ENCODE data around the gene SSBP4. TPM values are rescaled to one million over a fixed set of nuclear protein-coding genes. Genes with fewer than 3 reads are reported as not detected.

SSBP4 gene
- total and polyA plus RNA-seq, 9 of the 15 experiments (the other 6 are each of a cell fraction or from before 2014, with no cell fraction given), result 1.1 to 189 (median 39.0) TPM

DNA sequence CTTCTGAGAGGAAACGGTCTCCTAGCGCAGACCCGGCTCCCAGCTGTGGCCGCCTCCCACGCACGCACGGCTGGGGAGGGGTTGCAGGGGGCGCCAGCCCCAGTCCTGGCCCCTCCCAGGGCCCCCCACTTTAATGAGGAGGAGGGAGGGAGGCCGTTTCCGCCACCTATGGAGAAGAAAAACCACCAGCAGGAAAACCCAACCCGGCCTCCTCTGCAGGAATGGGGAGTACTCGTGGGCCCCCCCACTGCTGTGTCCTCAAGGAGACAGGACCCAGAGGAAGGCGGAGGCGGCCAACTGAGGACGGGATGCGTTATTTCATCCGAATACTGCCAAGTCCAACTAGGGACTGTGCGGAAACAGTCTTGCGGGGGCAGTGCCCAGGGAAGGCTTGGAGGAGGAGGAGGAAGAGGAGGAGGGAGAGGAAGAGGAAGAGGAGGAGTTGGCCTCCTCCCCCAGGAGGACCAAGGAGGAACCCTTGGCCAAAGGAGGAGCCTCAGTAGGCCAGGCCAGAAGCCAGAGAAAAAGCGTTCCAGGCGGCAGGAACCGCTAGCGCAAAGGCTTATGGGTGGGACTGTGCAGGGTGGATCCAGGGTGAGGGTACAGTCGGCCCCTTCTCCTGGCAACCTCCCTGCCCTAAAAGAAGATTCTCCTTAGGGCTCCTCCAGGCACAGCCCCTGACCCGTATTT, 3.9 kb upstream of the SSBP4 start (continued):
- TF ChIP-seq MEF2A (IDR thresholded peaks at IDR 0.05; ENCODE audit: control insufficient read depth, low read depth, low read length) (no peak), GABPB1 (CRISPR knock-in tag; IDR thresholded peaks at IDR 0.05) (peak; percentile 35), CBFA2T3 (IDR thresholded peaks at IDR 0.05) (0 out of 2 replicates have a peak, but pooled peaks have one; percentile 12), SRSF9 (IDR thresholded peaks at IDR 0.05; ENCODE audit: borderline replicate concordance, low read depth, low read length) (no peak), ZNF75A (CRISPR knock-in tag; IDR thresholded peaks at IDR 0.05) (no peak), CHD2 (IDR thresholded peaks at IDR 0.05; ENCODE audit: low read depth, low read length) (0 out of 2 replicates have a peak, but pooled peaks have one; percentile 11), DACH1 (IDR thresholded peaks at IDR 0.05; ENCODE audit: partially characterized antibody) (peak; percentile 78)
- TF ChIP-seq, protein P1, sequence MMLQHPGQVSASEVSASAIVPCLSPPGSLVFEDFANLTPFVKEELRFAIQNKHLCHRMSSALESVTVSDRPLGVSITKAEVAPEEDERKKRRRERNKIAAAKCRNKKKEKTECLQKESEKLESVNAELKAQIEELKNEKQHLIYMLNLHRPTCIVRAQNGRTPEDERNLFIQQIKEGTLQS (IDR thresholded peaks at IDR 0.05), result no peak
- TF ChIP-seq, protein P1 (CRISPR knock-in tag; conservative IDR thresholded peaks at IDR 0.05), result no peak
- TF ChIP-seq, protein P2, sequence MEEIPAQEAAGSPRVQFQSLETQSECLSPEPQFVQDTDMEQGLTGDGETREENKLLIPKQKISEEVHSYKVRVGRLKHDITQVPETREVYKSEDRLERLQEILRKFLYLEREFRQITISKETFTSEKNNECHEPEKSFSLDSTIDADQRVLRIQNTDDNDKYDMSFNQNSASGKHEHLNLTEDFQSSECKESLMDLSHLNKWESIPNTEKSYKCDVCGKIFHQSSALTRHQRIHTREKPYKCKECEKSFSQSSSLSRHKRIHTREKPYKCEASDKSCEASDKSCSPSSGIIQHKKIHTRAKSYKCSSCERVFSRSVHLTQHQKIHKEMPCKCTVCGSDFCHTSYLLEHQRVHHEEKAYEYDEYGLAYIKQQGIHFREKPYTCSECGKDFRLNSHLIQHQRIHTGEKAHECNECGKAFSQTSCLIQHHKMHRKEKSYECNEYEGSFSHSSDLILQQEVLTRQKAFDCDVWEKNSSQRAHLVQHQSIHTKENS (CRISPR knock-in tag; IDR thresholded peaks at IDR 0.05), result no peak
- TF ChIP-seq, protein P3, sequence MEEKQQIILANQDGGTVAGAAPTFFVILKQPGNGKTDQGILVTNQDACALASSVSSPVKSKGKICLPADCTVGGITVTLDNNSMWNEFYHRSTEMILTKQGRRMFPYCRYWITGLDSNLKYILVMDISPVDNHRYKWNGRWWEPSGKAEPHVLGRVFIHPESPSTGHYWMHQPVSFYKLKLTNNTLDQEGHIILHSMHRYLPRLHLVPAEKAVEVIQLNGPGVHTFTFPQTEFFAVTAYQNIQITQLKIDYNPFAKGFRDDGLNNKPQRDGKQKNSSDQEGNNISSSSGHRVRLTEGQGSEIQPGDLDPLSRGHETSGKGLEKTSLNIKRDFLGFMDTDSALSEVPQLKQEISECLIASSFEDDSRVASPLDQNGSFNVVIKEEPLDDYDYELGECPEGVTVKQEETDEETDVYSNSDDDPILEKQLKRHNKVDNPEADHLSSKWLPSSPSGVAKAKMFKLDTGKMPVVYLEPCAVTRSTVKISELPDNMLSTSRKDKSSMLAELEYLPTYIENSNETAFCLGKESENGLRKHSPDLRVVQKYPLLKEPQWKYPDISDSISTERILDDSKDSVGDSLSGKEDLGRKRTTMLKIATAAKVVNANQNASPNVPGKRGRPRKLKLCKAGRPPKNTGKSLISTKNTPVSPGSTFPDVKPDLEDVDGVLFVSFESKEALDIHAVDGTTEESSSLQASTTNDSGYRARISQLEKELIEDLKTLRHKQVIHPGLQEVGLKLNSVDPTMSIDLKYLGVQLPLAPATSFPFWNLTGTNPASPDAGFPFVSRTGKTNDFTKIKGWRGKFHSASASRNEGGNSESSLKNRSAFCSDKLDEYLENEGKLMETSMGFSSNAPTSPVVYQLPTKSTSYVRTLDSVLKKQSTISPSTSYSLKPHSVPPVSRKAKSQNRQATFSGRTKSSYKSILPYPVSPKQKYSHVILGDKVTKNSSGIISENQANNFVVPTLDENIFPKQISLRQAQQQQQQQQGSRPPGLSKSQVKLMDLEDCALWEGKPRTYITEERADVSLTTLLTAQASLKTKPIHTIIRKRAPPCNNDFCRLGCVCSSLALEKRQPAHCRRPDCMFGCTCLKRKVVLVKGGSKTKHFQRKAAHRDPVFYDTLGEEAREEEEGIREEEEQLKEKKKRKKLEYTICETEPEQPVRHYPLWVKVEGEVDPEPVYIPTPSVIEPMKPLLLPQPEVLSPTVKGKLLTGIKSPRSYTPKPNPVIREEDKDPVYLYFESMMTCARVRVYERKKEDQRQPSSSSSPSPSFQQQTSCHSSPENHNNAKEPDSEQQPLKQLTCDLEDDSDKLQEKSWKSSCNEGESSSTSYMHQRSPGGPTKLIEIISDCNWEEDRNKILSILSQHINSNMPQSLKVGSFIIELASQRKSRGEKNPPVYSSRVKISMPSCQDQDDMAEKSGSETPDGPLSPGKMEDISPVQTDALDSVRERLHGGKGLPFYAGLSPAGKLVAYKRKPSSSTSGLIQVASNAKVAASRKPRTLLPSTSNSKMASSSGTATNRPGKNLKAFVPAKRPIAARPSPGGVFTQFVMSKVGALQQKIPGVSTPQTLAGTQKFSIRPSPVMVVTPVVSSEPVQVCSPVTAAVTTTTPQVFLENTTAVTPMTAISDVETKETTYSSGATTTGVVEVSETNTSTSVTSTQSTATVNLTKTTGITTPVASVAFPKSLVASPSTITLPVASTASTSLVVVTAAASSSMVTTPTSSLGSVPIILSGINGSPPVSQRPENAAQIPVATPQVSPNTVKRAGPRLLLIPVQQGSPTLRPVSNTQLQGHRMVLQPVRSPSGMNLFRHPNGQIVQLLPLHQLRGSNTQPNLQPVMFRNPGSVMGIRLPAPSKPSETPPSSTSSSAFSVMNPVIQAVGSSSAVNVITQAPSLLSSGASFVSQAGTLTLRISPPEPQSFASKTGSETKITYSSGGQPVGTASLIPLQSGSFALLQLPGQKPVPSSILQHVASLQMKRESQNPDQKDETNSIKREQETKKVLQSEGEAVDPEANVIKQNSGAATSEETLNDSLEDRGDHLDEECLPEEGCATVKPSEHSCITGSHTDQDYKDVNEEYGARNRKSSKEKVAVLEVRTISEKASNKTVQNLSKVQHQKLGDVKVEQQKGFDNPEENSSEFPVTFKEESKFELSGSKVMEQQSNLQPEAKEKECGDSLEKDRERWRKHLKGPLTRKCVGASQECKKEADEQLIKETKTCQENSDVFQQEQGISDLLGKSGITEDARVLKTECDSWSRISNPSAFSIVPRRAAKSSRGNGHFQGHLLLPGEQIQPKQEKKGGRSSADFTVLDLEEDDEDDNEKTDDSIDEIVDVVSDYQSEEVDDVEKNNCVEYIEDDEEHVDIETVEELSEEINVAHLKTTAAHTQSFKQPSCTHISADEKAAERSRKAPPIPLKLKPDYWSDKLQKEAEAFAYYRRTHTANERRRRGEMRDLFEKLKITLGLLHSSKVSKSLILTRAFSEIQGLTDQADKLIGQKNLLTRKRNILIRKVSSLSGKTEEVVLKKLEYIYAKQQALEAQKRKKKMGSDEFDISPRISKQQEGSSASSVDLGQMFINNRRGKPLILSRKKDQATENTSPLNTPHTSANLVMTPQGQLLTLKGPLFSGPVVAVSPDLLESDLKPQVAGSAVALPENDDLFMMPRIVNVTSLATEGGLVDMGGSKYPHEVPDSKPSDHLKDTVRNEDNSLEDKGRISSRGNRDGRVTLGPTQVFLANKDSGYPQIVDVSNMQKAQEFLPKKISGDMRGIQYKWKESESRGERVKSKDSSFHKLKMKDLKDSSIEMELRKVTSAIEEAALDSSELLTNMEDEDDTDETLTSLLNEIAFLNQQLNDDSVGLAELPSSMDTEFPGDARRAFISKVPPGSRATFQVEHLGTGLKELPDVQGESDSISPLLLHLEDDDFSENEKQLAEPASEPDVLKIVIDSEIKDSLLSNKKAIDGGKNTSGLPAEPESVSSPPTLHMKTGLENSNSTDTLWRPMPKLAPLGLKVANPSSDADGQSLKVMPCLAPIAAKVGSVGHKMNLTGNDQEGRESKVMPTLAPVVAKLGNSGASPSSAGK (IDR thresholded peaks at IDR 0.05), result peak; percentile 31; the same call in 1 of the 2 replicates
- TF ChIP-seq, protein P4, sequence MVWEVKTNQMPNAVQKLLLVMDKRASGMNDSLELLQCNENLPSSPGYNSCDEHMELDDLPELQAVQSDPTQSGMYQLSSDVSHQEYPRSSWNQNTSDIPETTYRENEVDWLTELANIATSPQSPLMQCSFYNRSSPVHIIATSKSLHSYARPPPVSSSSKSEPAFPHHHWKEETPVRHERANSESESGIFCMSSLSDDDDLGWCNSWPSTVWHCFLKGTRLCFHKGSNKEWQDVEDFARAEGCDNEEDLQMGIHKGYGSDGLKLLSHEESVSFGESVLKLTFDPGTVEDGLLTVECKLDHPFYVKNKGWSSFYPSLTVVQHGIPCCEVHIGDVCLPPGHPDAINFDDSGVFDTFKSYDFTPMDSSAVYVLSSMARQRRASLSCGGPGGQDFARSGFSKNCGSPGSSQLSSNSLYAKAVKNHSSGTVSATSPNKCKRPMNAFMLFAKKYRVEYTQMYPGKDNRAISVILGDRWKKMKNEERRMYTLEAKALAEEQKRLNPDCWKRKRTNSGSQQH (CRISPR knock-in tag; IDR thresholded peaks at IDR 0.05), result peak; percentile 88; the same call in 1 of the 2 replicates

Data from K562 (cell line).